ENCODE data around the gene RBP3. TPM values are rescaled to one million over a fixed set of nuclear protein-coding genes. Genes with fewer than 3 reads are reported as not detected.
A peak's percentile ranks its signal among the peaks of the same experiment; 100 is the strongest.
"Not testable (repeated sequence)": the region's sequence is repeated elsewhere in the genome, so short reads cannot be mapped to it uniquely, and the experiment has no call there.

The RBP3 gene
- total and polyA plus RNA-seq, 4 donors = not detected

DNA sequence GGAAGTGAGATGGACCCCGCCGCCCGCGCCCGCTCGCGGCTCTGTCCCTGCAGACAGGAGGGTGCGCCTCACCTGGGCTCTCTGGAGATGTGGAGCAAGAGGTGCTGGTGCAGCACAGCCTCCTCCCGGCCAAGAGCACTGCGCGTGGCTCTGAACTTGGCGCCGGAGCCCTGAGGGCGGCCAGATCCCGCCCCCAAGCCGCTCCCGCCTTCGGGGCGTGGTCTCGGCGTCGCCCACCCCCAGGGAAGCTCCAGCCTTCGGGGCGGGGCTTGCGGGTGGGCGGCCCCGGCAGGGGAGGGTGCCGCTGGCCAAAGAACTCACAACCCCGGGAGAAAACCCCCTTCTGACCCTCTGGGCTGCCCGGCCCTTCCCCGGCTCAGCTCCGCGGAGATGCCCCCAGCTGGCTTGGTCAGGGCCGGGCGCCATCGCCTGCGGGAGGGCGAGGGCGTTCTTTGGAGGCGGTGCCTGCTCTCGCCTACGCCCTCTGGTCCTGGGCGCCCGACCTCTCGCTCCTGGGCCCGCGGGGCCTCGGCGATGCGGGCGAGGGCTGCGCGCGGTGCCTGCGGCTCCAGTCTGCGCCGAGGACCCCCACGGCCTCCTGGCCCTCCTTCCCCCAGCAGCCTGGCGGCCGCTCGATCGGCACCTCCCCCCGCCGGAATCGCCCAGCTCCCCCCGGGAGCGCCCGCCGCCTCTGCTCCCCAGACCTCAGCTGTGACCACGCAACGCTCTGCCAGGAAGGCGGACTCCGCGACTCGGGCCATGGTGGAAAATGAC is 36.2 kb downstream of the RBP3 start, which contains the start of gene ZNF488:
TSS of gene ZNF488 (minus strand) at position 146 of the 774 bp plus-strand sequence. CDS start 15,464 bp downstream, outside the sequence.
- H3K9me3 ChIP-seq (ENCODE audit: control insufficient read depth in 4 of 4, low read length in 3 of 4) = no peaks in the 10 kb centered on the region
- H3K4me1 ChIP-seq (ENCODE audit: control insufficient read depth in 4 of 4, insufficient read depth in 4 of 4, low read length in 3 of 4) = peaks cover 0 to 10% (median 3%) of the 10 kb centered on the region in 4 donors
- peak; percentile 85 for DNase-seq (ENCODE audit: low spot score)
- TF ChIP-seq FOXA1 (IDR thresholded peaks at IDR 0.05) (no peak), HNF4G (IDR thresholded peaks at IDR 0.05) (no peak), RAD21 (IDR thresholded peaks at IDR 0.05) (peak in 1 of 2 donors; percentile 17), JUND (IDR thresholded peaks at IDR 0.05) (no peak), YY1 (IDR thresholded peaks at IDR 0.05) (no peak), RXRA (IDR thresholded peaks at IDR 0.05) (no peak), SP1 (IDR thresholded peaks at IDR 0.05) (peak; percentile 63)
- TF ChIP-seq, protein P1, sequence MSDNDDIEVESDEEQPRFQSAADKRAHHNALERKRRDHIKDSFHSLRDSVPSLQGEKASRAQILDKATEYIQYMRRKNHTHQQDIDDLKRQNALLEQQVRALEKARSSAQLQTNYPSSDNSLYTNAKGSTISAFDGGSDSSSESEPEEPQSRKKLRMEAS (IDR thresholded peaks at IDR 0.05) = no peak
- TF ChIP-seq, protein P2, sequence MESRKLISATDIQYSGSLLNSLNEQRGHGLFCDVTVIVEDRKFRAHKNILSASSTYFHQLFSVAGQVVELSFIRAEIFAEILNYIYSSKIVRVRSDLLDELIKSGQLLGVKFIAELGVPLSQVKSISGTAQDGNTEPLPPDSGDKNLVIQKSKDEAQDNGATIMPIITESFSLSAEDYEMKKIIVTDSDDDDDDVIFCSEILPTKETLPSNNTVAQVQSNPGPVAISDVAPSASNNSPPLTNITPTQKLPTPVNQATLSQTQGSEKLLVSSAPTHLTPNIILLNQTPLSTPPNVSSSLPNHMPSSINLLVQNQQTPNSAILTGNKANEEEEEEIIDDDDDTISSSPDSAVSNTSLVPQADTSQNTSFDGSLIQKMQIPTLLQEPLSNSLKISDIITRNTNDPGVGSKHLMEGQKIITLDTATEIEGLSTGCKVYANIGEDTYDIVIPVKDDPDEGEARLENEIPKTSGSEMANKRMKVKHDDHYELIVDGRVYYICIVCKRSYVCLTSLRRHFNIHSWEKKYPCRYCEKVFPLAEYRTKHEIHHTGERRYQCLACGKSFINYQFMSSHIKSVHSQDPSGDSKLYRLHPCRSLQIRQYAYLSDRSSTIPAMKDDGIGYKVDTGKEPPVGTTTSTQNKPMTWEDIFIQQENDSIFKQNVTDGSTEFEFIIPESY (IDR thresholded peaks at IDR 0.05) = no peak
- TF ChIP-seq, protein P3, sequence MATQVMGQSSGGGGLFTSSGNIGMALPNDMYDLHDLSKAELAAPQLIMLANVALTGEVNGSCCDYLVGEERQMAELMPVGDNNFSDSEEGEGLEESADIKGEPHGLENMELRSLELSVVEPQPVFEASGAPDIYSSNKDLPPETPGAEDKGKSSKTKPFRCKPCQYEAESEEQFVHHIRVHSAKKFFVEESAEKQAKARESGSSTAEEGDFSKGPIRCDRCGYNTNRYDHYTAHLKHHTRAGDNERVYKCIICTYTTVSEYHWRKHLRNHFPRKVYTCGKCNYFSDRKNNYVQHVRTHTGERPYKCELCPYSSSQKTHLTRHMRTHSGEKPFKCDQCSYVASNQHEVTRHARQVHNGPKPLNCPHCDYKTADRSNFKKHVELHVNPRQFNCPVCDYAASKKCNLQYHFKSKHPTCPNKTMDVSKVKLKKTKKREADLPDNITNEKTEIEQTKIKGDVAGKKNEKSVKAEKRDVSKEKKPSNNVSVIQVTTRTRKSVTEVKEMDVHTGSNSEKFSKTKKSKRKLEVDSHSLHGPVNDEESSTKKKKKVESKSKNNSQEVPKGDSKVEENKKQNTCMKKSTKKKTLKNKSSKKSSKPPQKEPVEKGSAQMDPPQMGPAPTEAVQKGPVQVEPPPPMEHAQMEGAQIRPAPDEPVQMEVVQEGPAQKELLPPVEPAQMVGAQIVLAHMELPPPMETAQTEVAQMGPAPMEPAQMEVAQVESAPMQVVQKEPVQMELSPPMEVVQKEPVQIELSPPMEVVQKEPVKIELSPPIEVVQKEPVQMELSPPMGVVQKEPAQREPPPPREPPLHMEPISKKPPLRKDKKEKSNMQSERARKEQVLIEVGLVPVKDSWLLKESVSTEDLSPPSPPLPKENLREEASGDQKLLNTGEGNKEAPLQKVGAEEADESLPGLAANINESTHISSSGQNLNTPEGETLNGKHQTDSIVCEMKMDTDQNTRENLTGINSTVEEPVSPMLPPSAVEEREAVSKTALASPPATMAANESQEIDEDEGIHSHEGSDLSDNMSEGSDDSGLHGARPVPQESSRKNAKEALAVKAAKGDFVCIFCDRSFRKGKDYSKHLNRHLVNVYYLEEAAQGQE (IDR thresholded peaks at IDR 0.05) = peak; percentile 37
- TF ChIP-seq, protein P4, sequence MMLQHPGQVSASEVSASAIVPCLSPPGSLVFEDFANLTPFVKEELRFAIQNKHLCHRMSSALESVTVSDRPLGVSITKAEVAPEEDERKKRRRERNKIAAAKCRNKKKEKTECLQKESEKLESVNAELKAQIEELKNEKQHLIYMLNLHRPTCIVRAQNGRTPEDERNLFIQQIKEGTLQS (IDR thresholded peaks at IDR 0.05) = no peak
- H3K9ac ChIP-seq (ENCODE audit: low read depth in 1 of 2, low read length in 2 of 2) = no peak within 1 kb of the TSS
- H3K4me3 ChIP-seq (ENCODE audit: low read depth in 1 of 3, low read length in 3 of 3) = peak within 1 kb of the TSS; percentile 65 to 84 (median 70)
- H3K27me3 ChIP-seq (ENCODE audit: control insufficient read depth in 4 of 4, insufficient read depth in 4 of 4, low read length in 3 of 4) = no peaks in the 10 kb centered on the region
- H3K36me3 ChIP-seq (ENCODE audit: control insufficient read depth in 4 of 4, insufficient read depth in 3 of 4, low read depth in 1 of 4, low read length in 3 of 4) = no peaks in the 10 kb centered on the region
- WGBS = under 1% methylated on average over 75 of the region's 75 CpGs
- peak within 1 kb of the TSS; percentile 35 to 60 for H3K27ac ChIP-seq (ENCODE audit: low read depth in 1 of 2, low read length in 2 of 2)

DNA sequence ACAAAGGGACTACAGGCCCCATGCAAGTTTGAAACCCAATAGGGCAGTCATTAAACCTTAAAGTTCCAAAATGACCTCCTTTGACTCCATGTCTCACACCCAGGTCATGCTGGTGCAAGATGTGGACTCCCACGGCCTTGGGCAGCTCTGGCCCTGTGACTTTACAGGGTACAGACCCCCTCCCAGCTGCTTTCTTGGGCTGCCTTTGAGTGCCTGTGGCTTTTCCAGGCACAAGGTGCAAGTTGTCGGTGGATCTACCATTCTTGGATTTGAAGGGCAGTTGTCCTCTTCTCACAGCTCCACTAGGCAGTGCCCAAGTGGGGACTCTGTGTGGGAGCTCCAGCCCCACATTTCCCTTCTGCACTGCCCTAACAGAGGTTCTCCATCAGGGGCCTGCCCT is 37.9 kb downstream of the RBP3 start:
- H3K36me3 ChIP-seq (ENCODE audit: control insufficient read depth in 4 of 4, insufficient read depth in 3 of 4, low read depth in 1 of 4, low read length in 3 of 4); H3K9ac ChIP-seq (ENCODE audit: low read depth in 1 of 2, low read length in 2 of 2); H3K27me3 ChIP-seq (ENCODE audit: control insufficient read depth in 4 of 4, insufficient read depth in 4 of 4, low read length in 3 of 4); H3K4me3 ChIP-seq (ENCODE audit: low read depth in 1 of 3, low read length in 3 of 3); H3K27ac ChIP-seq (ENCODE audit: low read depth in 1 of 2, low read length in 2 of 2); H3K9me3 ChIP-seq (ENCODE audit: control insufficient read depth in 4 of 4, low read length in 3 of 4): not testable (repeated sequence)
- 94% methylated on average over 2 of the region's 2 CpGs for WGBS
- H3K4me1 ChIP-seq (ENCODE audit: control insufficient read depth in 4 of 4, insufficient read depth in 4 of 4, low read length in 3 of 4) = peaks cover 0 to 10% (median 3%) of the 10 kb centered on the region in 4 donors
- DNase-seq (ENCODE audit: low spot score) = peak; percentile 29
